Central memory CD8-positive, alpha-beta T cell (primary cell): Measurements from ENCODE around the gene SART3.
"Not testable (repeated sequence)": the region's sequence is repeated elsewhere in the genome, so short reads cannot be mapped to it uniquely, and the experiment has no call there.

Source experiments
- ATAC-seq: fragments of 150-1000 bp; cut with Tn5 transposase; replicated peaks from 2 replicates; pipeline ENCODE4 v1.10.0; 2022; ENCODE audit warnings: mild to moderate bottlenecking, moderate FRiP score, moderate number of reproducible peaks; ENCODE audit not compliant: poor library complexity, severe bottlenecking; ENCODE audit errors: extremely low read depth
- DNase-seq, 2 donors: peaks; one replicate each; pipeline ENCODE4 v3.0.0; 2021; ENCODE audit warnings: low spot score in 2 of 2
- H3K27ac Mint-ChIP-seq: one replicate; pipeline ENCODE4 v1.8.0; 2022; ENCODE audit warnings: low read depth, mild to moderate bottlenecking, moderate library complexity, mixed read lengths
- H3K27me3 Mint-ChIP-seq: one replicate; pipeline ENCODE4 v1.8.0; 2022; ENCODE audit warnings: mixed read lengths
- H3K36me3 Mint-ChIP-seq: one replicate; pipeline ENCODE4 v1.8.0; 2022; ENCODE audit warnings: mild to moderate bottlenecking, moderate library complexity, mixed read lengths; ENCODE audit not compliant: insufficient read depth
- H3K4me1 Mint-ChIP-seq: one replicate; pipeline ENCODE4 v1.8.0; 2022; ENCODE audit warnings: mixed read lengths
- H3K4me3 Mint-ChIP-seq: one replicate; pipeline ENCODE4 v1.8.0; 2022; ENCODE audit warnings: mild to moderate bottlenecking, moderate library complexity, mixed read lengths
- H3K9me3 Mint-ChIP-seq: one replicate; pipeline ENCODE4 v1.8.0; 2022; ENCODE audit warnings: mixed read lengths

SART3 gene

GRCh38 chr12:108561852-108562347, 927 bp upstream of the SART3 start:
- Mint-ChIP-seq H3K36me3 (peaks cover 46% of the 10 kb centered on the region), H3K27me3 (no peaks in the 10 kb centered on the region), H3K9me3 (no peaks in the 10 kb centered on the region), H3K4me1 (peaks cover 41% of the 10 kb centered on the region), H3K27ac (peak overlapping the region; percentile 99), H3K4me3 (peak overlapping the region; percentile 99)
- DNase-seq (no peak), ATAC-seq (no peak)

GRCh38 chr12:108560321-108560721, 652 bp downstream of the SART3 start:
- ATAC-seq (no peak), DNase-seq (no peak)
- Mint-ChIP-seq H3K9me3 (no peaks in the 10 kb centered on the region), H3K27me3 (no peaks in the 10 kb centered on the region), H3K27ac (peak overlapping the region; percentile 99), H3K36me3 (peaks cover 37% of the 10 kb centered on the region), H3K4me1 (peaks cover 47% of the 10 kb centered on the region), H3K4me3 (peak overlapping the region; percentile 99)

- peaks cover 52% of the 10 kb centered on the region for H3K4me1 Mint-ChIP-seq
- H3K4me3 Mint-ChIP-seq = peak overlapping the region; percentile 99
- H3K27me3 Mint-ChIP-seq = no peaks in the 10 kb centered on the region
- H3K27ac Mint-ChIP-seq = peak overlapping the region; percentile 99
- ATAC-seq (no peak), DNase-seq (no peak)
- peaks cover 31% of the 10 kb centered on the region for H3K36me3 Mint-ChIP-seq
- no peaks in the 10 kb centered on the region for H3K9me3 Mint-ChIP-seq
Measured at GRCh38 chr12:108559748-108560147, 1.2 kb downstream of the SART3 start.

GRCh38 chr12:108559007-108559655, 1.8 kb downstream of the SART3 start:
- Mint-ChIP-seq H3K27me3 (no peaks in the 10 kb centered on the region), H3K36me3 (peaks cover 28% of the 10 kb centered on the region), H3K27ac (peak overlapping the region; percentile 99), H3K4me1 (peaks cover 56% of the 10 kb centered on the region), H3K4me3 (peak overlapping the region; percentile 99), H3K9me3 (no peaks in the 10 kb centered on the region)
- ATAC-seq (no peak), DNase-seq (no peak)

GRCh38 chr12:108555383-108555782, 5.6 kb downstream of the SART3 start:
- Mint-ChIP-seq H3K4me3 (peak overlapping the region; percentile 9), H3K4me1 (peaks cover 70% of the 10 kb centered on the region), H3K36me3 (peaks cover 11% of the 10 kb centered on the region)
- ATAC-seq, H3K27me3 Mint-ChIP-seq, H3K27ac Mint-ChIP-seq, H3K9me3 Mint-ChIP-seq, DNase-seq: not testable (repeated sequence)

GRCh38 chr12:108553799-108554198, 7.2 kb downstream of the SART3 start:
- Mint-ChIP-seq H3K9me3 (no peaks in the 10 kb centered on the region), H3K27me3 (no peaks in the 10 kb centered on the region), H3K27ac (no peak overlapping the region), H3K36me3 (peaks cover 13% of the 10 kb centered on the region), H3K4me1 (peaks cover 62% of the 10 kb centered on the region), H3K4me3 (no peak overlapping the region)
- DNase-seq (no peak), ATAC-seq (no peak)

- H3K4me1 Mint-ChIP-seq = peaks cover 53% of the 10 kb centered on the region
- peak overlapping the region; percentile 10 for H3K4me3 Mint-ChIP-seq
- H3K36me3 Mint-ChIP-seq = peaks cover 28% of the 10 kb centered on the region
- no peaks in the 10 kb centered on the region for H3K9me3 Mint-ChIP-seq
- H3K27me3 Mint-ChIP-seq = no peaks in the 10 kb centered on the region
- ATAC-seq = no peak
- DNase-seq = no peak
- peak overlapping the region; percentile 67 for H3K27ac Mint-ChIP-seq
Measured at GRCh38 chr12:108551535-108551934, 9.4 kb downstream of the SART3 start.

- Mint-ChIP-seq H3K4me3 (no peak overlapping the region), H3K36me3 (peaks cover 46% of the 10 kb centered on the region), H3K27ac (no peak overlapping the region), H3K9me3 (no peaks in the 10 kb centered on the region), H3K27me3 (no peaks in the 10 kb centered on the region), H3K4me1 (peaks cover 53% of the 10 kb centered on the region)
- DNase-seq = no peak
- ATAC-seq = no peak
Measured at GRCh38 chr12:108548954-108549521, 11.9 kb downstream of the SART3 start.

GRCh38 chr12:108547686-108548085, 13.3 kb downstream of the SART3 start:
- Mint-ChIP-seq H3K9me3 (no peaks in the 10 kb centered on the region), H3K4me1 (peaks cover 45% of the 10 kb centered on the region), H3K4me3 (no peak overlapping the region), H3K27me3 (no peaks in the 10 kb centered on the region), H3K27ac (peak overlapping the region; percentile 49), H3K36me3 (peaks cover 56% of the 10 kb centered on the region)
- ATAC-seq (no peak), DNase-seq (no peak)

GRCh38 chr12:108543652-108544051, 17.3 kb downstream of the SART3 start:
- Mint-ChIP-seq H3K9me3 (no peaks in the 10 kb centered on the region), H3K27me3 (no peaks in the 10 kb centered on the region), H3K27ac (no peak overlapping the region), H3K4me1 (peaks cover 31% of the 10 kb centered on the region), H3K36me3 (peaks cover 66% of the 10 kb centered on the region), H3K4me3 (no peak overlapping the region)
- DNase-seq = no peak
- ATAC-seq = no peak

DNA sequence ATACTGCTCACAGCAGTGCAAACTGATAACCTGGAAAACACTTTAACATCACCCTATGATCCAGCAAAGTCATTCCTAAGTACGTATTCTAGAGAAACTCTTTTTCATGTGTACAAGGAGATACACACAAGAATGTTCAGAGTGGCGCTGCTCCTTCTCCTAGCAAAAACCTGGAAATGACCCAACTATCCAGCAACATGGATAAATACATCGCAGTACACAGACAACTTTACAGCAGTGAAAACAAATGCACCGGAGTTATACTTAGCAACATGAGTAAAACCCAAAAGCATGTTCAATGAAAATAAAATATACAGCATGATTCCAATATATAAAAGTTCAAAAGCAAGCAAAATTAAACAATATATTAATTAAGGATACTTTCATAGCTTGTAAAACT, 18.7 kb downstream of the SART3 start:
- Mint-ChIP-seq H3K9me3 (no peaks in the 10 kb centered on the region), H3K36me3 (peaks cover 67% of the 10 kb centered on the region), H3K4me1 (peaks cover 31% of the 10 kb centered on the region), H3K27ac (peak overlapping the region; percentile 55), H3K4me3 (no peak overlapping the region), H3K27me3 (no peaks in the 10 kb centered on the region)
- ATAC-seq (no peak), DNase-seq (no peak)

- H3K4me3 Mint-ChIP-seq = no peak overlapping the region
- DNase-seq = no peak
- no peaks in the 10 kb centered on the region for H3K9me3 Mint-ChIP-seq
- H3K27ac Mint-ChIP-seq = peak overlapping the region; percentile 25
- no peaks in the 10 kb centered on the region for H3K27me3 Mint-ChIP-seq
- ATAC-seq = no peak
- H3K4me1 Mint-ChIP-seq = peaks cover 15% of the 10 kb centered on the region
- peaks cover 66% of the 10 kb centered on the region for H3K36me3 Mint-ChIP-seq
Measured at GRCh38 chr12:108538616-108539195, 22.3 kb downstream of the SART3 start.

- Mint-ChIP-seq H3K27me3 (no peaks in the 10 kb centered on the region), H3K27ac (no peak overlapping the region)
Measured at GRCh38 chr12:108538146-108538545, 22.8 kb downstream of the SART3 start.

More at GRCh38 chr12:108538146-108538545, 22.8 kb downstream of the SART3 start:
- Mint-ChIP-seq H3K4me1 (peaks cover 13% of the 10 kb centered on the region), H3K36me3 (peaks cover 67% of the 10 kb centered on the region), H3K4me3 (no peak overlapping the region), H3K9me3 (no peaks in the 10 kb centered on the region)
- DNase-seq (no peak), ATAC-seq (no peak)
